HUES6 (cell line): ENCODE results near the gene NUDT4.
"Not testable (repeated sequence)": the region's sequence is repeated elsewhere in the genome, so short reads cannot be mapped to it uniquely, and the experiment has no call there.

ENCODE experiments used
- H3K27ac ChIP-seq: 2 replicates; pipeline ENCODE4 v1.7.0; 2013; ENCODE audit warnings: low read depth, mild to moderate bottlenecking, low read length, inconsistent platforms
- H3K27me3 ChIP-seq: 2 replicates; pipeline ENCODE4 v1.6.1; 2013; ENCODE audit warnings: low read length; ENCODE audit not compliant: control insufficient read depth, insufficient read depth
- H3K36me3 ChIP-seq: 2 replicates; pipeline ENCODE4 v1.6.1; 2013; ENCODE audit warnings: low read length; ENCODE audit not compliant: control insufficient read depth, insufficient read depth
- H3K4me1 ChIP-seq: 2 replicates; pipeline ENCODE4 v1.6.1; 2013; ENCODE audit warnings: low read length; ENCODE audit not compliant: control insufficient read depth, insufficient read depth
- H3K4me3 ChIP-seq: 2 replicates; pipeline ENCODE4 v1.5.1; 2013; ENCODE audit warnings: low read depth, low read length
- H3K9ac ChIP-seq: one replicate; pipeline ENCODE4 v1.6.1; 2013; ENCODE audit warnings: mild to moderate bottlenecking, low read length
- H3K9me3 ChIP-seq: 2 replicates; pipeline ENCODE4 v1.6.1; 2013; ENCODE audit warnings: low read depth, low read length; ENCODE audit not compliant: control insufficient read depth, insufficient read depth

Gene NUDT4

DNA sequence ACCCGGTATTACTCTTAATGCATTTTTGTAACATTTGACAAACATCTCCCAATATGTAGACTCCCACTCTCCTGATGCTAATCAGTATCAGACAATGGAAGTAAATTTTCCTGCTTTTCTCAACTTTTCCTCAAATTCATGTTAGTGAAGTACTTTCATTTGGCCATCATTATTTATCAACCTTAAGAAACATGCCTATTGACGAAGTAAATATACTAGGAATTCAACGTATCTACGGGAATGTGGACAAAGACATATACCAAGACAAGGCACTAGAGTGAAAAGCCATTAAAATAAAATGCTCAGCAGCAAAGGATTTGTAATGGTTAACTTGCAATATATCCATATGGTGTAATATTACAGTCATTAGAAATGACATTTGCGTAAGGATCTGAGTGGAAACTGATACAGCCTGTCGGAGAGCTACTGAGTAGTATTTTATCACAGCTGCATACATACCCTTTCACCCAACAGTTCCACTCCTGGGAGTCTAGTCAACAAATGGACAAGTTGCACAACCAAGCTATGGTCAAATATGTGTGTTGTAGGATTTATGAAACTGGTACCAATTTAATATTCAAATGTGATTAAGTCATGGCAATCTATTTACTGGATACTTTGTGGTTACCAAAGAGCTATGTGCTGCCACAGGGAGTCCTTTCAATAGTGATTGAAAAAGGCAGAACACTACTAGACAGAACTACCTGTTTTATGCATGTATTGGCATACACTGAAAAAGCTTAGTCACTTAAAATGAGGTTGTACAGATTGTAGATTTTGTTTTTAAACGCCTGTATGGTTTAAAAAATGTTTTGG lies 26.5 kb downstream of the NUDT4 start:
- Histone ChIP-seq H3K9ac (no peak overlapping the region), H3K9me3 (no peaks in the 10 kb centered on the region), H3K4me1 (no peaks in the 10 kb centered on the region), H3K27ac (no peak overlapping the region), H3K4me3 (no peak overlapping the region), H3K27me3 (no peaks in the 10 kb centered on the region), H3K36me3 (peaks cover 22% of the 10 kb centered on the region)

DNA sequence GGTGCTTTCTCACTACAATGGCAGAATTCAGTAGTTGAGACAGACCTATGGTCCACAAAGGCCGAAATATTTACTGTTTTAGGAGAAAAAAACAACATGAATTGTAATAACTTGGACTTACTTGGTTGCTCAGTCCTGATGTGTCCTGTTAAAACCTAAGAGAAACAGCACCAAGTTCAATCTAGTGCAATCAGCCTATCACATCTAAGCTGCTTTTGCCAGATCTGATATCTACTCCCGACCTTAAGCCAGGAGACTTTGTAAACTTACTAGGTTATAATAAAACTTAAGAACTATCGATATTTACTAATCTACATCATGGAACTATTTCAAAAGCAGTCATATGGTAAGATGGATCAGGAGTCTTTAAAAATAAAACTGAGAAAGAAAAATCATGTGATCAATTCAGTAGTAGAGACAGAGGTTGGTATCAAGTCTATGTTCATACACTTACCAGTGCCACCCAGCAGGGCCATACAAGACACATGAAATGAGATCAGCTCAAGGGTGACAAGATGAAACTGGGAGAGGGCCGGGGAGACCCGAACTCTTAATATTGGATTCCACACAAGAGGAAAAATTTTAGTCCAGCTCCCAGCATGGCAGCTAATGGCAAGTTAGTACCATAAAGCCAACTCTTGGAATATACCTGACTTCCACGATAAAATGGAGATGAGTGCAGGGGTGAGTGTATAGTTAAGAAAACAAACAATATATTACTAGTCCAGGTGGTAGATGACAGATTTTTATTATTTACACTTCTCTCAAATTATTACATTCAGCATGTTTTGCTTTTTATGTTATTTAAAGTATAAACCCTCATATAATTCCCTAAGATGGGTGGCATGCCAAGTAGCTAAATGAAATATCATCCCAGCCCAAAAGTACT lies 27.5 kb downstream of the NUDT4 start:
- no peaks in the 10 kb centered on the region for H3K9me3 ChIP-seq
- no peaks in the 10 kb centered on the region for H3K27me3 ChIP-seq
- no peak overlapping the region for H3K4me3 ChIP-seq
- peaks cover 29% of the 10 kb centered on the region for H3K36me3 ChIP-seq
- H3K4me1 ChIP-seq, result no peaks in the 10 kb centered on the region
- H3K27ac ChIP-seq, result no peak overlapping the region
- no peak overlapping the region for H3K9ac ChIP-seq

DNA sequence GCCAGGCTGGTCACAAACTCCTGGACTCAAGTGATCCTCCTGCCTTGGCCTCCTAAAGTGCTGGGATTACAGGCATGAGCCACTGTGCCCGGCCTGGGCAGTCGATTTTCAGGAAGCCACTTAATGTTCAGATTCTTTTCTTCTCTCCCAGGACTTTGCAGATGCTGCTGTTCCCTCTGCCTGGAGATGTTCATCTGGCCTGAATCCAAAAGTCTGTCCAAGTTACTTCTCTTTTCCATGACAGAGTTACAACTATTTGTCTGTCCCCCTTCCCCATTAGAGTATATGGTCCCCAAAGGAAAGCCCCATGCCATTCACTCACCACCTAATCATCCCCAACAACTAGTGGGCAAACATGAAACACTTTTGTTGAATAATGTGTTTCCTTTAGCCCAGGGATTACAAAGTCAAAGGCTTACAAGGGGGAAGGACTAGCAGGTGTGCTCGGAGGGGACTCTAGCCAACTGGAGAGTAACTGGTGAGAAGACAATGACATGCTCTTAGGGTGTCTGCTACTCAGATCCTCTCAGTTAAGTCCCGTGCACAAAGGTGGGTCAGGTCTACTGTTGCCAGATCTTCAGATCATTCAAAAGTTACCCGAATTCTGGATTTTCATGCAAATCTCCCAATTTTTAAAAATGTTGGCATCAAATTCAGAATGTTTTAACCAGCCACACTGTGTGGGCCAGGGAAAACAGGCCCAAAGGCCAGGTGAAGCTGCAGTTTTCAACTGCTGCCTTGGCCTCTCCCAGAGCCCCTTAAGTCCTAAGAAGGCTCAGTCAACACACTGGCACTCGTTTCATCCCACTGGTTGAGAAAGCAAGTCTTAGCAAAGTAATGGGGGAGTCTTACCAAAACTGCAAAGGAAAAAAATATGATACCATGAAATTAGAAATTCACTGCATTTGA lies 29.6 kb downstream of the NUDT4 start:
- Histone ChIP-seq H3K27me3 (no peaks in the 10 kb centered on the region), H3K27ac (no peak overlapping the region), H3K9ac (no peak overlapping the region), H3K4me1 (no peaks in the 10 kb centered on the region), H3K9me3 (no peaks in the 10 kb centered on the region), H3K4me3 (no peak overlapping the region), H3K36me3 (peaks cover 36% of the 10 kb centered on the region)

DNA sequence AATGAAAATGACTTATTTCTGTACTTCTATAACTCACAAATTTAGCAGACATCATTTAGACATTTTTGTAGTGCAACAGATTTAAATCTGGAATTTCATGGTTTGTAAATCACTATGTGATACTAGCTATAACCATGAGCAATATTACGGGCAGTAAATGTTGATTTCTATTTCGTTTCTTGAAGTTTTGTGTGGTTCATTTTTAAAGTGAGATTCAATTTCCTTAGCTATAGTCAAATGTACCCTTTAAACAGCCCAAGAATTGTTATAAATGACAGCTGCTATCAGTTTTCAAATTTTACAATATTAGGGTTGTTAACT lies 30.2 kb downstream of the NUDT4 start:
- H3K9ac ChIP-seq, result no peak overlapping the region
- H3K36me3 ChIP-seq, result peaks cover 34% of the 10 kb centered on the region
- no peaks in the 10 kb centered on the region for H3K4me1 ChIP-seq
- no peaks in the 10 kb centered on the region for H3K27me3 ChIP-seq
- H3K4me3 ChIP-seq, result no peak overlapping the region
- no peak overlapping the region for H3K27ac ChIP-seq
- H3K9me3 ChIP-seq, result no peaks in the 10 kb centered on the region

- no peak overlapping the region for H3K27ac ChIP-seq
- H3K9me3 ChIP-seq, result no peaks in the 10 kb centered on the region
- H3K36me3 ChIP-seq, result peaks cover 34% of the 10 kb centered on the region
- H3K4me3 ChIP-seq, result no peak overlapping the region
- H3K9ac ChIP-seq, result no peak overlapping the region
- 0 out of 2 replicates have a peak, but pooled peaks cover 4% of the 10 kb centered on the region for H3K4me1 ChIP-seq
- no peaks in the 10 kb centered on the region for H3K27me3 ChIP-seq
Measured at GRCh38 chr12:93408813-93409212, 31.1 kb downstream of the NUDT4 start.

- not testable (repeated sequence) for H3K9me3 ChIP-seq, H3K4me1 ChIP-seq, H3K27ac ChIP-seq, H3K27me3 ChIP-seq, H3K4me3 ChIP-seq, H3K9ac ChIP-seq
- peaks cover 31% of the 10 kb centered on the region for H3K36me3 ChIP-seq
Measured at GRCh38 chr12:93409343-93410187, 31.8 kb downstream of the NUDT4 start.

DNA sequence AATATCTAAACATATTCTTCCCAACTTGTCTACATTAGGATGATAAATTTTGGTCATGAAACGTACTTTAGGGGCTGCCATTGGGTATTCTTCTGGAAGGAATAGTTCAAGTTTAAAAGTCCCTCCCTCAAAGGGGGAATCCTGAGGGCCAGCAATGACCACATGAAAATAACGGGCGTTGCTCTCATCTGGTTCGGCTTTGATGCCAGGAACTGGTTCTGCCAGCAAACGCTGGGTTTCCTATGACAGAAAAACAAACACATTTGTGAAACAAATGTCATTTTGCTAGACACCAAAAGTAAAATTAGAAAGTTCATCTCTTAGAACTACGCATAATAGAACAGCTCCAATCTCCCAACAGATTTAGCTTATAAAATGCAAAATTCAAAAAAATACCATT lies 33.3 kb downstream of the NUDT4 start:
- H3K4me3 ChIP-seq, H3K9ac ChIP-seq, H3K27ac ChIP-seq, H3K27me3 ChIP-seq, H3K4me1 ChIP-seq, H3K9me3 ChIP-seq: not testable (repeated sequence)
- H3K36me3 ChIP-seq, result peaks cover 31% of the 10 kb centered on the region

DNA sequence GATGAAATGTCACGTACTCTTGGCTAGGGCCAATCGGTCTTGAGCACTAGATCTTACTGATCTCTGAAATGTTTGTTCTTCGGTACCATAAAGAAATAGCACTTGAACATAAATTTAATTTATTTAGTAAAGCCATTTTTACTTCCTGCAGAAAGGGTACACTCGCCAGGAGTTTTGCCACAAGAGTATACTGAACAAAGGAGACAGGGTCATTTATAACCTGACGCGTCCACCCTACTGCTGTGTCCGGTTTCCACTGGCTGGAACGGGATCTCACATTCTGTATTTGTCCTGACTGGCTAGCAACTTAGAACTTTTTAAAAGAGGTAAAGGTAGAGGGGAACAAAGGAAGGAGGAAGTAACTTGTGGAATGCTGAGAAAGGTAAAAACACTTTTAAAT lies 34.7 kb downstream of the NUDT4 start:
- peaks cover 28% of the 10 kb centered on the region for H3K36me3 ChIP-seq
- not testable (repeated sequence) for H3K4me1 ChIP-seq, H3K4me3 ChIP-seq, H3K27ac ChIP-seq, H3K9me3 ChIP-seq, H3K27me3 ChIP-seq, H3K9ac ChIP-seq

DNA sequence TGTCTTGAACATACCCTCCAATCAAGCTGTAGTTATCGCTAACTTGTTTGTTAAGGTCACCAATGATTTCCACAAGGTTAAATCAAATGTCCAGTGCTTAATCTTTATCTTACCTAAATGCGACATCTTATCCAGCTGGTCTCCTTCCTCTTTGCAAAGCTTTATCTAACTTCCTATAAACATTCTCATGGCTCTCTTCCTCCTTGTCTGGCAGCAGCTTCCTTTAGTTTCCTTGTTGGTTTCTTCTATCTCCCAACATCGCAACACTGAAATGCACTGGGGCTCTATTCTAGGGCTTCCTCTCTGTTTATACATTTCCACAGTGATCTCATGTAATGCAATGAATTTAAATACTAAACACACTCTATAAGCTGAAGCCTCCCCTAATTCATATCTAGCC lies 35.3 kb downstream of the NUDT4 start:
- 0 out of 2 replicates have a peak, but pooled peaks cover 4% of the 10 kb centered on the region for H3K4me1 ChIP-seq
- no peak overlapping the region for H3K9ac ChIP-seq
- no peak overlapping the region for H3K4me3 ChIP-seq
- H3K9me3 ChIP-seq, result no peaks in the 10 kb centered on the region
- no peak overlapping the region for H3K27ac ChIP-seq
- no peaks in the 10 kb centered on the region for H3K27me3 ChIP-seq
- H3K36me3 ChIP-seq, result peaks cover 27% of the 10 kb centered on the region
